Spleen (tissue), 7 donors: ENCODE results near the gene LNPK.
"Not testable (repeated sequence)": the region's sequence is repeated elsewhere in the genome, so short reads cannot be mapped to it uniquely, and the experiment has no call there.

Experiments
- CTCF ChIP-seq, 11 experiments: fragments of 200-600 bp in 7 of 11; fragments of 450-650 bp in 4 of 11; sonication (generic) in 4 of 11; IDR thresholded peaks in 8 of 11; conservative IDR thresholded peaks in 3 of 11; 1 replicate in 7 of 11; 2 replicates in 4 of 11; pipeline versions ENCODE4 v1.4.0 to v1.8.0; 2016 to 2021; ENCODE audit warnings: antibody characterized with exemption in 11 of 11, inconsistent platforms in 4 of 11, mild to moderate bottlenecking in 1 of 11
- POLR2A ChIP-seq, 3 donors: fragments of 450-650 bp; IDR thresholded peaks; one replicate each; pipeline ENCODE4 v1.5.1; 2017; ENCODE audit warnings: antibody characterized with exemption in 3 of 3, mild to moderate bottlenecking in 1 of 3
- POLR2AphosphoS5 ChIP-seq, 3 donors: sonication (generic); formaldehyde crosslinking; IDR thresholded peaks; one replicate each; pipeline ENCODE4 v1.5.1; 2017; ENCODE audit warnings: antibody characterized with exemption in 3 of 3
- donor health status: DM: no; HTN: no; CAD: no; lungs with moderate emphysema.
- donor health status: DM: no; HTN: no; CAD: no.
- donor health status: DM: no; HTN: no; CAD: no.

DNA sequence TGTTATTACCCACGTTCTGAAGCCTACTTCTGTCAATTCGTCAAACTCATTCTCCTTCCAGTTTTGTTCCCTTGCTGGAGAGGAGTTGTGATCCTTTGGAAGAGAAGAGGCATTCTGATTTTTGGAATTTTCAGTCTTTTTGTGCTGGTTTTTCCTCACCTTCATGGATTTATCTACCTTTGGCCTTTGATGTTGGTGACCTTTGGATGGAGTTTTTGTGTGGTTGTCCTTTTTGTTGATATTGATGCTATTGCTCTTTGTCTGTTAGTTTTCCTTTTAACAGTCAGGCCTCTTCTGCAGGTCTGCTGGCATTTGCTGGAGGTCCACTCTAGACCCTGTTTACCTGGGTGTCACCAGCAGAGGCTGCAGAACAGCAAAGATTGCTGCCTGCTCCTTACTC lies 88.8 kb downstream of the LNPK start:
- not testable (repeated sequence) for TF ChIP-seq POLR2A (IDR thresholded peaks at IDR 0.05); CTCF (IDR thresholded peaks at IDR 0.05 in 8 of 11, conservative IDR thresholded peaks at IDR 0.05 in 3 of 11); POLR2AphosphoS5 (IDR thresholded peaks at IDR 0.05)
